Effector memory CD8-positive, alpha-beta T cell (primary cell): ENCODE results near the gene RBKS.

Experiments
- ATAC-seq: fragments of 150-1000 bp; cut with Tn5 transposase; replicated peaks from 2 replicates; pipeline ENCODE4 v1.10.0; 2021; ENCODE audit warnings: mild to moderate bottlenecking, moderate library complexity
- DNase-seq, 3 experiments: peaks; one replicate each; pipeline ENCODE4 v3.0.0; 2021
- H3K27ac Mint-ChIP-seq, 2 donors: one replicate each; pipeline ENCODE4 v1.8.0; 2022; ENCODE audit warnings: mild to moderate bottlenecking in 2 of 2, mixed read lengths in 2 of 2, moderate library complexity in 2 of 2
- H3K27me3 Mint-ChIP-seq, 2 donors: one replicate each; pipeline ENCODE4 v1.8.0; 2022; ENCODE audit warnings: mixed read lengths in 2 of 2
- H3K36me3 Mint-ChIP-seq: one replicate; pipeline ENCODE4 v1.8.0; 2022; ENCODE audit warnings: mild to moderate bottlenecking, moderate library complexity, mixed read lengths; ENCODE audit not compliant: insufficient read depth
- H3K4me1 Mint-ChIP-seq, 2 donors: one replicate each; pipeline ENCODE4 v1.8.0; 2022; ENCODE audit warnings: low read depth in 2 of 2, mixed read lengths in 2 of 2
- H3K4me3 Mint-ChIP-seq, 2 donors: one replicate each; pipeline ENCODE4 v1.8.0; 2022; ENCODE audit warnings: mild to moderate bottlenecking in 2 of 2, mixed read lengths in 2 of 2, moderate library complexity in 2 of 2
- H3K9me3 Mint-ChIP-seq, 2 donors: one replicate each; pipeline ENCODE4 v1.8.0; 2022; ENCODE audit warnings: mixed read lengths in 2 of 2

Gene RBKS

GRCh38 chr2:27824401-27824800, 65.8 kb downstream of the RBKS start:
- ATAC-seq (no peak), DNase-seq (no peak)
- no peak overlapping the region for H3K4me3 Mint-ChIP-seq
- no peak overlapping the region for H3K27ac Mint-ChIP-seq
- H3K4me1 Mint-ChIP-seq, result no peaks in the 10 kb centered on the region
- no peaks in the 10 kb centered on the region for H3K9me3 Mint-ChIP-seq
- H3K27me3 Mint-ChIP-seq, result no peaks in the 10 kb centered on the region
- H3K36me3 Mint-ChIP-seq, result no peaks in the 10 kb centered on the region

GRCh38 chr2:27823569-27823968, 66.6 kb downstream of the RBKS start:
- Mint-ChIP-seq H3K4me1 (no peaks in the 10 kb centered on the region), H3K36me3 (no peaks in the 10 kb centered on the region), H3K9me3 (no peaks in the 10 kb centered on the region), H3K27ac (no peak overlapping the region), H3K4me3 (no peak overlapping the region), H3K27me3 (no peaks in the 10 kb centered on the region)
- no peak for DNase-seq
- no peak for ATAC-seq

GRCh38 chr2:27823135-27823534, 67.1 kb downstream of the RBKS start:
- no peak for ATAC-seq
- no peak for DNase-seq
- Mint-ChIP-seq H3K4me3 (no peak overlapping the region), H3K9me3 (no peaks in the 10 kb centered on the region), H3K27me3 (no peaks in the 10 kb centered on the region), H3K27ac (no peak overlapping the region), H3K36me3 (no peaks in the 10 kb centered on the region), H3K4me1 (no peaks in the 10 kb centered on the region)

GRCh38 chr2:27822049-27822448, 68.1 kb downstream of the RBKS start:
- no peak overlapping the region for H3K4me3 Mint-ChIP-seq
- no peaks in the 10 kb centered on the region for H3K36me3 Mint-ChIP-seq
- H3K9me3 Mint-ChIP-seq, result no peaks in the 10 kb centered on the region
- DNase-seq (no peak), ATAC-seq (no peak)
- no peaks in the 10 kb centered on the region for H3K27me3 Mint-ChIP-seq
- no peak overlapping the region for H3K27ac Mint-ChIP-seq
- H3K4me1 Mint-ChIP-seq, result no peaks in the 10 kb centered on the region

- Mint-ChIP-seq H3K4me1 (peaks cover 0 to 3% of the 10 kb centered on the region in 2 donors), H3K9me3 (no peaks in the 10 kb centered on the region), H3K27me3 (no peaks in the 10 kb centered on the region), H3K27ac (no peak overlapping the region), H3K4me3 (no peak overlapping the region), H3K36me3 (no peaks in the 10 kb centered on the region)
- ATAC-seq (no peak), DNase-seq (no peak)
These were observed 74.2 kb downstream of the RBKS start for GRCh38 chr2:27815860-27816438.

GRCh38 chr2:27814758-27815157, 75.4 kb downstream of the RBKS start:
- H3K4me1 Mint-ChIP-seq, result peaks cover 0 to 3% of the 10 kb centered on the region in 2 donors
- H3K9me3 Mint-ChIP-seq, result no peaks in the 10 kb centered on the region
- no peaks in the 10 kb centered on the region for H3K27me3 Mint-ChIP-seq
- ATAC-seq, result no peak
- H3K36me3 Mint-ChIP-seq, result no peaks in the 10 kb centered on the region
- DNase-seq, result no peak
- no peak overlapping the region for H3K27ac Mint-ChIP-seq
- no peak overlapping the region for H3K4me3 Mint-ChIP-seq

GRCh38 chr2:27811768-27812167, 78.4 kb downstream of the RBKS start:
- DNase-seq (no peak), ATAC-seq (no peak)
- peaks cover 0 to 3% of the 10 kb centered on the region in 2 donors for H3K4me1 Mint-ChIP-seq
- H3K9me3 Mint-ChIP-seq, result no peaks in the 10 kb centered on the region
- H3K27me3 Mint-ChIP-seq, result no peaks in the 10 kb centered on the region
- no peak overlapping the region for H3K27ac Mint-ChIP-seq
- no peak overlapping the region for H3K4me3 Mint-ChIP-seq
- no peaks in the 10 kb centered on the region for H3K36me3 Mint-ChIP-seq

GRCh38 chr2:27810455-27810854, 79.7 kb downstream of the RBKS start:
- H3K9me3 Mint-ChIP-seq, result no peaks in the 10 kb centered on the region
- H3K27me3 Mint-ChIP-seq, result no peaks in the 10 kb centered on the region
- peak overlapping the region in 1 of 2 donors; percentile 19 for H3K27ac Mint-ChIP-seq
- no peak for DNase-seq
- no peaks in the 10 kb centered on the region for H3K36me3 Mint-ChIP-seq
- H3K4me1 Mint-ChIP-seq, result peaks cover 0 to 3% of the 10 kb centered on the region in 2 donors
- no peak overlapping the region for H3K4me3 Mint-ChIP-seq
- ATAC-seq, result no peak

GRCh38 chr2:27809761-27810241, 80.4 kb downstream of the RBKS start:
- ATAC-seq (no peak), DNase-seq (no peak)
- H3K36me3 Mint-ChIP-seq, result no peaks in the 10 kb centered on the region
- no peak overlapping the region for H3K27ac Mint-ChIP-seq
- H3K4me3 Mint-ChIP-seq, result no peak overlapping the region
- peaks cover 0 to 3% of the 10 kb centered on the region in 2 donors for H3K4me1 Mint-ChIP-seq
- no peaks in the 10 kb centered on the region for H3K27me3 Mint-ChIP-seq
- H3K9me3 Mint-ChIP-seq, result no peaks in the 10 kb centered on the region

GRCh38 chr2:27808984-27809383, 81.2 kb downstream of the RBKS start:
- Mint-ChIP-seq H3K9me3 (no peaks in the 10 kb centered on the region), H3K4me1 (peaks cover 0 to 3% of the 10 kb centered on the region in 2 donors), H3K27ac (no peak overlapping the region), H3K4me3 (no peak overlapping the region), H3K36me3 (no peaks in the 10 kb centered on the region), H3K27me3 (no peaks in the 10 kb centered on the region)
- DNase-seq (no peak), ATAC-seq (no peak)

- Mint-ChIP-seq H3K4me1 (peaks cover 0 to 3% of the 10 kb centered on the region in 2 donors), H3K27ac (no peak overlapping the region), H3K27me3 (no peaks in the 10 kb centered on the region), H3K4me3 (no peak overlapping the region), H3K9me3 (no peaks in the 10 kb centered on the region), H3K36me3 (no peaks in the 10 kb centered on the region)
- no peak for DNase-seq
- ATAC-seq, result no peak
These were observed 81.8 kb downstream of the RBKS start for GRCh38 chr2:27808418-27808817.

GRCh38 chr2:27807476-27807875, 82.7 kb downstream of the RBKS start:
- no peak overlapping the region for H3K27ac Mint-ChIP-seq
- no peaks in the 10 kb centered on the region for H3K27me3 Mint-ChIP-seq
- ATAC-seq, result no peak
- DNase-seq, result peak in 1 of 3 experiments; percentile 3
- H3K9me3 Mint-ChIP-seq, result no peaks in the 10 kb centered on the region
- H3K4me1 Mint-ChIP-seq, result peaks cover 0 to 3% of the 10 kb centered on the region in 2 donors
- no peaks in the 10 kb centered on the region for H3K36me3 Mint-ChIP-seq
- no peak overlapping the region for H3K4me3 Mint-ChIP-seq

- H3K4me3 Mint-ChIP-seq, result no peak overlapping the region
- H3K9me3 Mint-ChIP-seq, result no peaks in the 10 kb centered on the region
These were observed 83.7 kb downstream of the RBKS start for GRCh38 chr2:27806311-27807059.

GRCh38 chr2:27805180-27805579, 85.0 kb downstream of the RBKS start:
- Mint-ChIP-seq H3K9me3 (no peaks in the 10 kb centered on the region), H3K4me1 (no peaks in the 10 kb centered on the region), H3K27me3 (no peaks in the 10 kb centered on the region), H3K36me3 (no peaks in the 10 kb centered on the region), H3K27ac (no peak overlapping the region), H3K4me3 (no peak overlapping the region)
- no peak for DNase-seq
- ATAC-seq, result no peak

More at GRCh38 chr2:27806311-27807059, 83.7 kb downstream of the RBKS start:
- H3K27ac Mint-ChIP-seq, result no peak overlapping the region
- ATAC-seq, result no peak
- no peaks in the 10 kb centered on the region for H3K36me3 Mint-ChIP-seq
- H3K4me1 Mint-ChIP-seq, result peaks cover 0 to 3% of the 10 kb centered on the region in 2 donors
- H3K27me3 Mint-ChIP-seq, result no peaks in the 10 kb centered on the region
- no peak for DNase-seq
